Limb (tissue), 2 donors: ENCODE results near the gene DDX24.

ENCODE experiments used
- DNase-seq, 2 donors: peaks; one replicate each; pipeline ENCODE4 v3.0.0-alpha.2; 2016; ENCODE audit errors: extremely low spot score in 2 of 2

Gene DDX24

GRCh38 chr14:94011795-94012194 is 69.2 kb downstream of the DDX24 start:
- peak in 1 of 2 donors; percentile 15 for DNase-seq

GRCh38 chr14:94010625-94011024 is 70.4 kb downstream of the DDX24 start:
- DNase-seq: no peak

GRCh38 chr14:94009767-94010166 is 71.2 kb downstream of the DDX24 start:
- no peak for DNase-seq

GRCh38 chr14:94008234-94008633 is 72.8 kb downstream of the DDX24 start:
- DNase-seq: no peak

DNA sequence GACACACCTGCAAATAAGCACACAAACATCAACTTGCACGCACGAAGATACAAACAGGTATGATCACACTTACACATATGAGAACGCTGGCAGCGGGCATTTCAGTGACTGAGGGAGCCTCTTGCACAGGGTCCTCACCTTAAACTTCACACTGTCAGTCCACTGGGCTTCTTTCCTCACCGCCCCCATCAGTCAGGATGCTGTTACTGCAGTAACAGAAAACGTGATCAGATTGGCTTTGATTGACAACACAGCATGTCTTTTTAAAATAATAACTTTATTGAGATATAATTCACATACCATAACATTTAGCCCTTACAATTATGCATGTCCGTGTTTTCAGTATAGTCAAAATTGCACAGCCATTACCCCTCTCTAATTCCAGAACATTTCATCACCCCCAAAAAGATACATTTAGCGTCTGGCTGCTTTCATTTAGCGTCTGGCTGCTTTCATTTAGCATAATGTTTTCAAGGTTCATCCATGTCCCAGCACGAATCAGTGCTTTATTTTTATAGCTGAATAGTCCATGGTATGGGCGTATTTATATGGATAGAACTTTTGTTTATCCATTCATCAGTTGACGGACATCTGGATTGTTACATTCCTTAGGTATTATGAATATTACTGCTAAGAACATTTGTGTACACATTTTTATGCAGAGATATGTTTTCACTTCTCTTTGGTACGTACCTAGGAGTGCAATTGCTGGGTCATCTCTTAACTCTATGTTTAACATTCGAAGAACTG is 75.5 kb downstream of the DDX24 start:
- DNase-seq: no peak

- no peak for DNase-seq
These were observed 77.0 kb downstream of the DDX24 start for GRCh38 chr14:94004015-94004414.

DNA sequence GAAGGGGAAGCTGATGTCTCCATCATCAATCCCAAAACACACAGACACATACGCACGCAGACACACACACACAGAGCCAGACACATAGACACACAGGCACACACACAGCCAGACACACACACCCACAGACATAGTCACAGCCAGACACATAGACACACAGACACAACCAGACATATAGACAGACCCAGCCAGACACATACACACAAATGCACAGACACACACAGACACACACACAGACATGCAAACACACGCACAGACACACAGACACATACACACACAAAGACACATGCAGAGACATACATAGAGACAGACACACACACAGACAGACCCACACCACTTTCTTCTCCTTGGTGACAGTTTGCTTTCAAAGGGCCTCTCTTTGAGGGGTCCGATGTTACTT is 77.6 kb downstream of the DDX24 start:
- DNase-seq: no peak

DNA sequence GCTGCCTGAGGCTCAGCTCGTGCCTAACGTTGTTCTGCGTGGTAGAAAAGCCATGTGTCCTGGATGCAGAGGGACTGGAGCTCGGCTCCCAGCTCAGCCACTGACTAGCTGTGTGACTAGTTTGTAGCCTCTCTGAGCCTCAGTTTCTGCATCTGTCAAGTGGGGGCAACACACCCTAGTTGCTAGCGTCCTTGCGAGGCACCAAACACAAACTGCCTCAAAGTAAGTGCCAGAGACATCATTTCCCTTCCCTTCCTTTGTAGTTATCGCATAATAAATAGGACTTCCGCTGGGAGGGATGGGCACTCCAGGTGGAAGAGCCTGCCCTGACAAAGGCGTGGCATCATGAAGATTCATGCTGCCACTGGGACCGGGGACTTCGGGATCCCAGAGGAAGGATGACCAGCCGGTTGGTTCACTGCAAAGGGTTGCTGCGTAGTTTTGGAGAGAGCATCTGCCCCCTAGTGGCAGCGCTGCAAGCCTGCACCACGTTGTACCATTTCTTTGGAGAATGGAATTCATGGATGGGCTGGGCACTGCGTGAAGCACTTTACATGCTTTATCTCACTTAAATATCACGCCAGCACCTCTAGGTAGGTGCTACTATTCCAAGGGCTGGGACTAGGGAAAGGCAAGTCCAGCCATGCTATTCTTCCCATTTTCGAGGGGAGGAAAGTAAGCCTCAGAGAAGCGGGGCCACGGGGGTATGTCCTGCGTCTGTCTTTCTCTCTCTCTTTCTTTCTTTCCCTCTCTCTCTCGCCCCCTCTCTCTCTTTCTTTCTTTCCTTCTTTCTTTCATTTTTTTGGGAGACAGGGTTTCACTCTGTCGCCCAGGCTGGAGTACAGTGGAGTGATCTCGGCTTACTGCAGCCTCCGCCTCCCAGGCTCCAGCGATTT is 79.3 kb downstream of the DDX24 start:
- peak; percentile 74 for DNase-seq

GRCh38 chr14:94001016-94001415 is 80.0 kb downstream of the DDX24 start:
- DNase-seq: peak in 1 of 2 donors; percentile 42

DNA sequence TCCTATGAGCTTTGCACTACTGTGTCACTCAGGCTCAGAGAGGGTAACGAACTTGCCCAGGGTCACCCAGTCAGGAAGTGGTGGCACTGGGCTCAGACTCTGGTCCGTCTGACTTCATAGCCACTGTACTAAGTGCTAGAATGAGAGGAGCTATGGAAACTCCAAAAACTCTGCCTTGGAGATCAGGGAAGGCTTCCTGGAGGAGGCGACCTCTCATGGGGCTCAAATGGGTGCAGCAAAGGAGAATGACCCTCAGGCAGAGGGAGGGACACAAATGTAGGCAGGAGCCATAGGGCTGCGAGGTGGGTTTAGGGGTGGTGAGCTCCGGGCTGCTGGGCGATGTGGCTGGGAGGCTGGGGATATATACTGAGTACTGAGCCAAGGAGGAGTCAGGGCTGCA is 80.7 kb downstream of the DDX24 start:
- no peak for DNase-seq

- DNase-seq: no peak
These were observed 81.4 kb downstream of the DDX24 start for GRCh38 chr14:93999573-93999972.

GRCh38 chr14:93998871-93999403 is 82.1 kb downstream of the DDX24 start:
- no peak for DNase-seq
